HEK293 (cell line): ENCODE results near the gene COIL.

Source experiments
- CTCF ChIP-seq: fragments of 450-650 bp; formaldehyde crosslinking; IDR thresholded peaks from 2 replicates; pipeline ENCODE4 v1.5.1; 2016; ENCODE audit warnings: missing biosample characterization, missing genetic modification characterization
- GLI4 ChIP-seq: fragments of 450-650 bp; formaldehyde crosslinking; IDR thresholded peaks from 2 replicates; pipeline ENCODE4 v1.5.1; 2016; ENCODE audit warnings: missing biosample characterization, missing genetic modification characterization
- HIC1 ChIP-seq: fragments of 450-650 bp; formaldehyde crosslinking; IDR thresholded peaks from 2 replicates; pipeline ENCODE4 v1.5.1; 2016; ENCODE audit warnings: missing biosample characterization, missing genetic modification characterization
- KLF10 ChIP-seq: fragments of 450-650 bp; IDR thresholded peaks from 2 replicates; pipeline ENCODE4 v1.5.1; 2018; ENCODE audit warnings: missing biosample characterization, mild to moderate bottlenecking, missing genetic modification characterization
- KLF8 ChIP-seq: fragments of 450-650 bp; formaldehyde crosslinking; IDR thresholded peaks from 2 replicates; pipeline ENCODE4 v1.5.1; 2016; ENCODE audit warnings: missing biosample characterization, missing genetic modification characterization
- OVOL3 ChIP-seq: fragments of 450-650 bp; formaldehyde crosslinking; IDR thresholded peaks from 2 replicates; pipeline ENCODE4 v1.5.1; 2016; ENCODE audit warnings: missing biosample characterization, missing genetic modification characterization
- REST ChIP-seq: fragments of 450-650 bp; formaldehyde crosslinking; IDR thresholded peaks from 2 replicates; pipeline ENCODE4 v1.5.1; 2016; ENCODE audit warnings: missing biosample characterization, missing genetic modification characterization
- ZBTB7A ChIP-seq: fragments of 450-650 bp; formaldehyde crosslinking; IDR thresholded peaks from 2 replicates; pipeline ENCODE4 v1.5.1; 2016; ENCODE audit warnings: low read depth, missing biosample characterization, missing genetic modification characterization
- ZNF10 ChIP-seq: fragments of 450-650 bp; formaldehyde crosslinking; IDR thresholded peaks from 2 replicates; pipeline ENCODE4 v1.5.1; 2017; ENCODE audit warnings: missing biosample characterization, missing genetic modification characterization
- ZNF121 ChIP-seq: fragments of 450-650 bp; formaldehyde crosslinking; IDR thresholded peaks from 2 replicates; pipeline ENCODE4 v1.5.1; 2016; ENCODE audit warnings: missing biosample characterization, missing genetic modification characterization
- ZNF146 ChIP-seq: fragments of 450-650 bp; formaldehyde crosslinking; IDR thresholded peaks from 2 replicates; pipeline ENCODE4 v1.5.1; 2016; ENCODE audit warnings: missing biosample characterization, missing genetic modification characterization
- ZNF175 ChIP-seq: fragments of 450-650 bp; formaldehyde crosslinking; IDR thresholded peaks from 2 replicates; pipeline ENCODE4 v1.5.1; 2016; ENCODE audit warnings: missing biosample characterization, missing genetic modification characterization
- ZNF324 ChIP-seq: fragments of 450-650 bp; formaldehyde crosslinking; IDR thresholded peaks from 2 replicates; pipeline ENCODE4 v1.5.1; 2016; ENCODE audit warnings: missing biosample characterization, missing genetic modification characterization
- ZNF37A ChIP-seq: fragments of 450-650 bp; IDR thresholded peaks from 2 replicates; pipeline ENCODE4 v1.5.1; 2018; ENCODE audit warnings: missing biosample characterization, missing genetic modification characterization
- ZNF398 ChIP-seq: fragments of 450-650 bp; formaldehyde crosslinking; IDR thresholded peaks from 2 replicates; pipeline ENCODE4 v1.5.1; 2017; ENCODE audit warnings: missing biosample characterization, missing genetic modification characterization
- ZNF423 ChIP-seq: fragments of 450-650 bp; formaldehyde crosslinking; IDR thresholded peaks from 2 replicates; pipeline ENCODE4 v1.5.1; 2016; ENCODE audit warnings: missing biosample characterization, missing genetic modification characterization
- ZNF544 ChIP-seq: fragments of 450-650 bp; formaldehyde crosslinking; IDR thresholded peaks from 2 replicates; pipeline ENCODE4 v1.5.0; 2017; ENCODE audit warnings: missing biosample characterization, missing genetic modification characterization
- ZNF664 ChIP-seq: fragments of 450-650 bp; formaldehyde crosslinking; IDR thresholded peaks from 2 replicates; pipeline ENCODE4 v1.5.1; 2016; ENCODE audit warnings: missing biosample characterization, missing genetic modification characterization
- ZNF76 ChIP-seq: fragments of 450-650 bp; formaldehyde crosslinking; IDR thresholded peaks from 2 replicates; pipeline ENCODE4; 2016; ENCODE audit warnings: low read depth, missing biosample characterization, missing genetic modification characterization, borderline replicate concordance
- ZNF791 ChIP-seq: fragments of 450-650 bp; formaldehyde crosslinking; IDR thresholded peaks from 2 replicates; pipeline ENCODE4 v1.5.1; 2016; ENCODE audit warnings: missing biosample characterization, missing genetic modification characterization
- ZNF830 ChIP-seq: fragments of 450-650 bp; IDR thresholded peaks from 2 replicates; pipeline ENCODE4 v1.5.0; 2018; ENCODE audit warnings: missing biosample characterization, missing genetic modification characterization, low read depth, mild to moderate bottlenecking, moderate library complexity
- ZSCAN5A ChIP-seq: fragments of 450-650 bp; formaldehyde crosslinking; IDR thresholded peaks from 2 replicates; pipeline ENCODE4 v1.5.1; 2016; ENCODE audit warnings: missing biosample characterization, missing genetic modification characterization
- TF ChIP-seq, protein P1 (sequence below): fragments of 450-650 bp; formaldehyde crosslinking; IDR thresholded peaks from 2 replicates; pipeline ENCODE4 v1.5.1; 2016; ENCODE audit warnings: missing biosample characterization, missing genetic modification characterization
- TF ChIP-seq, protein P2 (sequence below): fragments of 450-650 bp; formaldehyde crosslinking; IDR thresholded peaks from 2 replicates; pipeline ENCODE4 v1.5.1; 2016; ENCODE audit warnings: missing biosample characterization, missing genetic modification characterization

Gene COIL

DNA sequence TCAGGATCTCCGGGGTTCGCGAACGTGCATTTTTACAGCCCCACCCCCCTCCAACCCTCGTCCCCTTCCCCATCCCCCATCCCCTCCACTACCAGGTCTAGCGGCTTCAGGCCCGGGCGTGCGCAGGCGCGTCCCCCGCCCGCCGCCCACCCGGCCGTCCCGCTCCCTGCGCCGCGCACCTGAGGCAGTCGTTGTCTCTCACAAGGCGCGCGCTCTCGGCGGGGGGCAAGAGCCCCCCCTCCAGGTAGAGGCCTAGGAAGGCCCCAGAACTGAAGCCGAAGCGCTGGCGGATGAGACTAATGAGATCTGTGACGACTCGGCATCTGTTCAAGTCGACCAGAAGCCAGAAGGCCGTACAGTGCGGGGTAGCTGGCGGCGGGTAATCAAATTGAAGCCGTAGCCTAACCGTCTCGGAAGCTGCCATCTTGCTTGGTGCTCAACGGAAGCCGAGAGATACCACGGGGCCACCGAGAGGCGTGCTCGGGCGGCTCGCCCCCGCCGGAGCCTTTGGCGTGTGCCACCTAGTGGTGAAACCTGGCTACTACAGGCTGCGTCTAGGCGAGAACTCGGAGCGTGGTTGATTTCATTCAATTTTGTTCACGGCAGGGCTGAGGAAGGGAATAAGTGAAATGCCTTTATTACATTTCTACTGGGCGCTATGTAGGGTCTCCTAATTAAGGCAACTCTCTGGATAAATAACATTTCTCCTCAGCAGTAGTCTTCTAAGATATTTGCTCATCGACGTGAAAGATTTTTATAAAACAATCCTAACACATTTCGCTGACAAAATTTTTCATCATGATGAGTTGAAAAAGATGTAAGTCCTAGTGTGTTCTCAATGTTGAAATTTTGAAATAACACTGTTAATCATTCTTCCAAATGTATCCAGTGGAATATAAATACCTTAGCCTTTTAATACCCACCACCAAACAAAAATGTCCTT, at the start of gene COIL (continued):
- no peak for TF ChIP-seq HIC1
- TF ChIP-seq, protein P1, sequence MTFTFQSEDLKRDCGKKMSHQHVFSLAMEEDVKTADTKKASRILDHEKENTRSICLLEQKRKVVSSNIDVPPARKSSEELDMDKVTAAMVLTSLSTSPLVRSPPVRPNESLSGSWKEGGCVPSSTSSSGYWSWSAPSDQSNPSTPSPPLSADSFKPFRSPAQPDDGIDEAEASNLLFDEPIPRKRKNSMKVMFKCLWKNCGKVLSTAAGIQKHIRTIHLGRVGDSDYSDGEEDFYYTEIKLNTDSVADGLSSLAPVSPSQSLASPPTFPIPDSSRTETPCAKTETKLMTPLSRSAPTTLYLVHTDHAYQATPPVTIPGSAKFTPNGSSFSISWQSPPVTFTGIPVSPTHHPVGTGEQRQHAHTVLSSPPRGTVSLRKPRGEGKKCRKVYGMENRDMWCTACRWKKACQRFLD: no peak
- no peak for TF ChIP-seq ZNF830 (tag by site-specific recombination)
- TF ChIP-seq, protein P2, sequence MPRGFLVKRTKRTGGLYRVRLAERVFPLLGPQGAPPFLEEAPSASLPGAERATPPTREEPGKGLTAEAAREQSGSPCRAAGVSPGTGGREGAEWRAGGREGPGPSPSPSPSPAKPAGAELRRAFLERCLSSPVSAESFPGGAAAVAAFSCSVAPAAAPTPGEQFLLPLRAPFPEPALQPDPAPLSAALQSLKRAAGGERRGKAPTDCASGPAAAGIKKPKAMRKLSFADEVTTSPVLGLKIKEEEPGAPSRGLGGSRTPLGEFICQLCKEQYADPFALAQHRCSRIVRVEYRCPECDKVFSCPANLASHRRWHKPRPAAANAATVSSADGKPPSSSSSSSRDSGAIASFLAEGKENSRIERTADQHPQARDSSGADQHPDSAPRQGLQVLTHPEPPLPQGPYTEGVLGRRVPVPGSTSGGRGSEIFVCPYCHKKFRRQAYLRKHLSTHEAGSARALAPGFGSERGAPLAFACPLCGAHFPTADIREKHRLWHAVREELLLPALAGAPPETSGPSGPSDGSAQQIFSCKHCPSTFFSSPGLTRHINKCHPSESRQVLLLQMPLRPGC (tag by site-specific recombination): no peak
- no peak; the same call in 1 of the 2 replicates for TF ChIP-seq ZBTB7A
- peak; percentile 58; the same call in 1 of the 2 replicates for TF ChIP-seq ZNF398 (tag by site-specific recombination)
- peak; percentile 70 for TF ChIP-seq ZNF76
- no peak for TF ChIP-seq OVOL3 (tag by site-specific recombination)
- 0 out of 2 replicates have a peak, but pooled peaks have one; percentile 36 for TF ChIP-seq ZNF10
- no peak for TF ChIP-seq ZNF175 (tag by site-specific recombination)
- TF ChIP-seq ZNF791: no peak
- no peak for TF ChIP-seq ZNF37A
- TF ChIP-seq CTCF (tag by site-specific recombination): peak; percentile 97
- peak; percentile 92; the same call in 1 of the 2 replicates for TF ChIP-seq ZNF324 (tag by site-specific recombination)
- no peak for TF ChIP-seq ZNF664 (tag by site-specific recombination)
- TF ChIP-seq ZSCAN5A (tag by site-specific recombination): no peak
- TF ChIP-seq GLI4 (tag by site-specific recombination): no peak
- 0 out of 2 replicates have a peak, but pooled peaks have one; percentile 52 for TF ChIP-seq KLF10
- TF ChIP-seq KLF8: peak; percentile 66; the same call in 1 of the 2 replicates
- 0 out of 2 replicates have a peak, but pooled peaks have one; percentile 36 for TF ChIP-seq REST (tag by site-specific recombination)
- no peak for TF ChIP-seq ZNF121 (tag by site-specific recombination)
- no peak for TF ChIP-seq ZNF146 (tag by site-specific recombination)
- TF ChIP-seq ZNF544 (tag by site-specific recombination): no peak
- TF ChIP-seq ZNF423 (tag by site-specific recombination): no peak
